H9 (cell line): ENCODE data around the gene PCDHGA3. TPM values are rescaled to one million over a fixed set of nuclear protein-coding genes. Genes with fewer than 3 reads are reported as not detected.

Source experiments
- DNase-seq: peaks from one replicate; pipeline ENCODE4 v3.0.0-alpha.2; 2017
- H2AFZ ChIP-seq: one replicate; pipeline ENCODE4 v1.6.1; 2013; ENCODE audit warnings: mild to moderate bottlenecking, low read length, control low read depth, moderate library complexity
- H2AK5ac ChIP-seq: 2 replicates; pipeline ENCODE4 v1.6.1; 2013; ENCODE audit warnings: low read length, control low read depth, mixed read lengths; ENCODE audit not compliant: insufficient read length
- H2BK120ac ChIP-seq: one replicate; pipeline ENCODE4 v1.6.1; 2013; ENCODE audit warnings: low read depth, mild to moderate bottlenecking, low read length, control low read depth, inconsistent platforms; ENCODE audit not compliant: poor library complexity, severe bottlenecking
- H2BK12ac ChIP-seq: 2 replicates; pipeline ENCODE4 v1.6.1; 2013; ENCODE audit warnings: low read length, control low read depth, mixed read lengths, low read depth; ENCODE audit not compliant: insufficient read length
- H2BK15ac ChIP-seq: 2 replicates; pipeline ENCODE4 v1.6.1; 2013; ENCODE audit warnings: low read depth, low read length, control low read depth
- H2BK20ac ChIP-seq: one replicate; pipeline ENCODE4 v1.6.1; 2013; ENCODE audit warnings: low read depth, mild to moderate bottlenecking, low read length, control low read depth, inconsistent platforms; ENCODE audit not compliant: poor library complexity, severe bottlenecking
- H2BK5ac ChIP-seq: 2 replicates; pipeline ENCODE4 v1.6.1; 2013; ENCODE audit warnings: low read length, control low read depth, mixed read lengths; ENCODE audit not compliant: insufficient read length
- H3K14ac ChIP-seq: 2 replicates; pipeline ENCODE4 v1.6.1; 2013; ENCODE audit warnings: low read length, control low read depth; ENCODE audit not compliant: insufficient read depth
- H3K18ac ChIP-seq: 2 replicates; pipeline ENCODE4 v1.6.1; 2013; ENCODE audit warnings: low read depth, mild to moderate bottlenecking, mixed read lengths, low read length, control low read depth; ENCODE audit not compliant: insufficient read length
- H3K23ac ChIP-seq: 2 replicates; pipeline ENCODE4 v1.6.1; 2013; ENCODE audit warnings: low read length, control low read depth, mixed read lengths, low read depth; ENCODE audit not compliant: insufficient read length
- H3K23me2 ChIP-seq: 2 replicates; pipeline ENCODE4 v1.6.1; 2013; ENCODE audit warnings: low read depth, mild to moderate bottlenecking, mixed read lengths, low read length, control low read depth; ENCODE audit not compliant: insufficient read length, poor library complexity, severe bottlenecking
- H3K27ac ChIP-seq: 2 replicates; pipeline ENCODE4 v1.5.1; 2013; ENCODE audit warnings: low read length, control low read depth, mixed read lengths, low read depth; ENCODE audit not compliant: insufficient read length
- H3K27me3 ChIP-seq: 2 replicates; pipeline ENCODE4 v1.6.1; 2013; ENCODE audit warnings: low read length, control low read depth, inconsistent platforms; ENCODE audit not compliant: insufficient read depth
- H3K4ac ChIP-seq: 2 replicates; pipeline ENCODE4 v1.6.1; 2013; ENCODE audit warnings: low read depth, mild to moderate bottlenecking, control low read depth, inconsistent platforms, low read length, moderate library complexity
- H3K4me1 ChIP-seq: 2 replicates; pipeline ENCODE4 v1.6.1; 2013; ENCODE audit warnings: low read length, control low read depth, inconsistent platforms; ENCODE audit not compliant: insufficient read depth
- H3K4me2 ChIP-seq: 2 replicates; pipeline ENCODE4 v1.6.1; 2013; ENCODE audit warnings: low read length, control low read depth, mixed read lengths; ENCODE audit not compliant: insufficient read length, insufficient read depth
- H3K56ac ChIP-seq: 2 replicates; pipeline ENCODE4 v1.6.1; 2013; ENCODE audit warnings: low read depth, mild to moderate bottlenecking, mixed read lengths, low read length, control low read depth; ENCODE audit not compliant: insufficient read length
- H3K79me1 ChIP-seq: 2 replicates; pipeline ENCODE4 v1.6.1; 2013; ENCODE audit warnings: low read depth, mild to moderate bottlenecking, moderate library complexity, low read length, control low read depth, inconsistent platforms; ENCODE audit not compliant: insufficient read depth, poor library complexity, severe bottlenecking
- H3K79me2 ChIP-seq: 2 replicates; pipeline ENCODE4 v1.6.1; 2013; ENCODE audit warnings: low read length, control low read depth, inconsistent platforms; ENCODE audit not compliant: insufficient read depth
- H3K9ac ChIP-seq: 2 replicates; pipeline ENCODE4 v1.6.1; 2013; ENCODE audit warnings: low read length, control low read depth, mixed read lengths; ENCODE audit not compliant: insufficient read length; ENCODE audit errors: extremely low read depth
- H3K9me3 ChIP-seq: one replicate; pipeline ENCODE4 v1.6.1; 2013; ENCODE audit warnings: low read depth, low read length, inconsistent platforms; ENCODE audit not compliant: control insufficient read depth
- H3T11ph ChIP-seq: one replicate; pipeline ENCODE4 v1.6.1; 2013; ENCODE audit warnings: mild to moderate bottlenecking, low read length, control low read depth, inconsistent platforms
- H4K20me1 ChIP-seq: one replicate; pipeline ENCODE4 v1.6.1; 2013; ENCODE audit not compliant: control insufficient read depth, insufficient read length, insufficient read depth
- H4K5ac ChIP-seq: 2 replicates; pipeline ENCODE4 v1.6.1; 2013; ENCODE audit warnings: low read depth, mild to moderate bottlenecking, mixed read lengths, low read length, control low read depth; ENCODE audit not compliant: insufficient read length
- H4K8ac ChIP-seq: replicated peaks from 2 replicates; pipeline ENCODE4 v1.6.1; 2013; ENCODE audit warnings: low read length, control low read depth, mixed read lengths, low read depth; ENCODE audit not compliant: insufficient read length
- H4K91ac ChIP-seq: 2 replicates; pipeline ENCODE4 v1.6.1; 2013; ENCODE audit warnings: low read depth, mild to moderate bottlenecking, moderate library complexity, mixed read lengths, low read length, control low read depth; ENCODE audit not compliant: insufficient read length
- H3K27ac Mint-ChIP-seq, 3 experiments: 2 replicates in 2 of 3; 3 replicates in 1 of 3; pipeline ENCODE4 v1.8.0; 2020 to 2021; ENCODE audit warnings: mixed read lengths in 3 of 3, mild to moderate bottlenecking in 1 of 3, moderate library complexity in 1 of 3
- H3K27me3 Mint-ChIP-seq: 2 replicates; pipeline ENCODE4 v1.8.0; 2021; ENCODE audit warnings: low read depth, mild to moderate bottlenecking, moderate library complexity, mixed read lengths
- H3K36me3 Mint-ChIP-seq, 3 experiments: 2 replicates in 2 of 3; 3 replicates in 1 of 3; pipeline ENCODE4 v1.8.0; 2020 to 2021; ENCODE audit warnings: low read depth in 3 of 3, mixed read lengths in 3 of 3; ENCODE audit not compliant: insufficient read depth in 1 of 3
- H3K4me1 Mint-ChIP-seq, 2 experiments: 2 replicates each; pipeline ENCODE4 v1.8.0; 2020; ENCODE audit warnings: mixed read lengths in 2 of 2
- H3K4me3 Mint-ChIP-seq, 2 experiments: 2 replicates in 1 of 2; 3 replicates in 1 of 2; pipeline ENCODE4 v1.8.0; 2020 to 2021; ENCODE audit warnings: mild to moderate bottlenecking in 2 of 2, mixed read lengths in 2 of 2, moderate library complexity in 1 of 2
- H3K9me3 Mint-ChIP-seq, 2 experiments: 2 replicates in 1 of 2; 3 replicates in 1 of 2; pipeline ENCODE4 v1.8.0; 2020; ENCODE audit warnings: mild to moderate bottlenecking in 2 of 2, mixed read lengths in 2 of 2, moderate library complexity in 1 of 2
- total RNA-seq: library from RNA; stranded (reverse); gene quantifications from 2 replicates; pipeline ENCODE4 v1.2.1, GENCODE V29; 2021
- TF ChIP-seq, protein P1 (sequence below): fragments of 200-600 bp; sonication (generic); conservative IDR thresholded peaks from 3 replicates; pipeline ENCODE4 v1.8.0; 2021; ENCODE audit warnings: antibody characterized with exemption, mild to moderate bottlenecking

The PCDHGA3 gene
- total RNA-seq, 1 experiment from 2014 or later = 0.94 TPM

DNA sequence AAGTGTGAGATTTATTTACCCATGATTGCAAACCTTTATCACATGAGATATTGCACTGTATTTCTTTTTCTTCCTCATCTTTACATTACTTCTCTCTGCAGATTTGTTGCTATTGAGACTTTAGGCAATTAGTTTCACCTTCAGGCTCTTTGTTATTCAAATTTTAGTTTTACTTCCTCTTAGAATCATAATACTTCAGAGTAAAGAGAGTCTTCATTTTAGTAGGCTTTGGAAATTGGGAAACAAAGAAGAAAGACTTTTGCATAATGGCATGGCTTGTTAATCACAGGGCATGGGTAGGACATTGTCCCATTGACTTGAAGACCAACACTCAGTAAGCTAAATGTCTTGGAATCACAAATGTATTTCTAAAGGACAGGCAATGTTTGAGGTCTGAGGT, 19.1 kb downstream of the PCDHGA3 start:
- no peak overlapping the region for H3T11ph ChIP-seq
- H2BK15ac ChIP-seq = no peak overlapping the region
- H3K56ac ChIP-seq = no peak overlapping the region
- H3K79me1 ChIP-seq = no peaks in the 10 kb centered on the region
- H4K91ac ChIP-seq = no peak overlapping the region
- H3K4me3 Mint-ChIP-seq = peak overlapping the region in 1 of 2 experiments; percentile 10; a peak in 1 of 5 replicates
- no peaks in the 10 kb centered on the region for H4K20me1 ChIP-seq
- no peak overlapping the region for H4K8ac ChIP-seq
- H3K79me2 ChIP-seq = no peaks in the 10 kb centered on the region
- H3K23me2 ChIP-seq = no peaks in the 10 kb centered on the region
- H2BK12ac ChIP-seq = no peak overlapping the region
- H2BK120ac ChIP-seq = no peak overlapping the region
- H4K5ac ChIP-seq = no peak overlapping the region
- peaks cover 7 to 15% of the 10 kb centered on the region in 2 experiments; a peak in 3 of 4 replicates for H3K4me1 Mint-ChIP-seq
- peaks cover 67 to 74% of the 10 kb centered on the region in 2 experiments for H3K9me3 Mint-ChIP-seq
- H3K18ac ChIP-seq = no peak overlapping the region
- H3K9me3 ChIP-seq = peaks cover 22% of the 10 kb centered on the region
- H3K27ac ChIP-seq = no peak overlapping the region
- H3K14ac ChIP-seq = no peak overlapping the region
- H2AK5ac ChIP-seq = no peak overlapping the region
- no peak for DNase-seq
- no peak overlapping the region for H3K4me2 ChIP-seq
- H3K23ac ChIP-seq = no peak overlapping the region
- H2AFZ ChIP-seq = no peak overlapping the region
- no peak overlapping the region for H3K9ac ChIP-seq
- TF ChIP-seq, protein P1, sequence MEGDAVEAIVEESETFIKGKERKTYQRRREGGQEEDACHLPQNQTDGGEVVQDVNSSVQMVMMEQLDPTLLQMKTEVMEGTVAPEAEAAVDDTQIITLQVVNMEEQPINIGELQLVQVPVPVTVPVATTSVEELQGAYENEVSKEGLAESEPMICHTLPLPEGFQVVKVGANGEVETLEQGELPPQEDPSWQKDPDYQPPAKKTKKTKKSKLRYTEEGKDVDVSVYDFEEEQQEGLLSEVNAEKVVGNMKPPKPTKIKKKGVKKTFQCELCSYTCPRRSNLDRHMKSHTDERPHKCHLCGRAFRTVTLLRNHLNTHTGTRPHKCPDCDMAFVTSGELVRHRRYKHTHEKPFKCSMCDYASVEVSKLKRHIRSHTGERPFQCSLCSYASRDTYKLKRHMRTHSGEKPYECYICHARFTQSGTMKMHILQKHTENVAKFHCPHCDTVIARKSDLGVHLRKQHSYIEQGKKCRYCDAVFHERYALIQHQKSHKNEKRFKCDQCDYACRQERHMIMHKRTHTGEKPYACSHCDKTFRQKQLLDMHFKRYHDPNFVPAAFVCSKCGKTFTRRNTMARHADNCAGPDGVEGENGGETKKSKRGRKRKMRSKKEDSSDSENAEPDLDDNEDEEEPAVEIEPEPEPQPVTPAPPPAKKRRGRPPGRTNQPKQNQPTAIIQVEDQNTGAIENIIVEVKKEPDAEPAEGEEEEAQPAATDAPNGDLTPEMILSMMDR = no peak
- no peak overlapping the region for H2BK20ac ChIP-seq
- no peaks in the 10 kb centered on the region for H3K27me3 ChIP-seq
- no peak overlapping the region for H2BK5ac ChIP-seq
- H3K27ac Mint-ChIP-seq = no peak overlapping the region
- no peak overlapping the region for H3K4ac ChIP-seq
- H3K36me3 Mint-ChIP-seq = peaks cover 46 to 65% (median 60%) of the 10 kb centered on the region in 3 experiments
- peaks cover 7% of the 10 kb centered on the region for H3K27me3 Mint-ChIP-seq
- no peaks in the 10 kb centered on the region for H3K4me1 ChIP-seq
